Calu3 (cell line): ENCODE measurements around the gene CCNG2. TPM values are rescaled to one million over a fixed set of nuclear protein-coding genes. Genes with fewer than 3 reads are reported as not detected.

Source experiments
- BruUV-seq: library from RNA; stranded (reverse); fragments of 400-500 nt; replicated peaks from 2 replicates; lab custom pipeline; 2021; lab: Mats Ljungman, UMichigan
- CTCF ChIA-PET: fragments of 300-600 bp; sonication (Branson Sonifier 250); formaldehyde crosslinking; loops from one replicate; lab custom pipeline; 2022; ENCODE audit warnings: antibody characterized with exemption; lab: Charles Lee
- DNase-seq: peaks from one replicate; pipeline ENCODE4 v3.0.0; 2022
- H3K27ac Mint-ChIP-seq: one replicate; pipeline ENCODE4 v1.8.0; 2022; ENCODE audit warnings: mixed read lengths; ENCODE audit not compliant: unreplicated experiment
- H3K27me3 Mint-ChIP-seq: one replicate; pipeline ENCODE4 v1.8.0; 2022; ENCODE audit warnings: mixed read lengths; ENCODE audit not compliant: unreplicated experiment
- H3K36me3 Mint-ChIP-seq: one replicate; pipeline ENCODE4 v1.8.0; 2022; ENCODE audit warnings: mild to moderate bottlenecking, moderate library complexity, mixed read lengths; ENCODE audit not compliant: insufficient read depth, unreplicated experiment
- H3K4me1 Mint-ChIP-seq: one replicate; pipeline ENCODE4 v1.8.0; 2022; ENCODE audit warnings: mild to moderate bottlenecking, low read depth, mixed read lengths; ENCODE audit not compliant: unreplicated experiment
- H3K4me3 Mint-ChIP-seq: one replicate; pipeline ENCODE4 v1.8.0; 2022; ENCODE audit warnings: mild to moderate bottlenecking, low read depth, moderate library complexity, mixed read lengths; ENCODE audit not compliant: unreplicated experiment
- H3K9me3 Mint-ChIP-seq: one replicate; pipeline ENCODE4 v1.8.0; 2022; ENCODE audit warnings: low read depth, mixed read lengths; ENCODE audit not compliant: unreplicated experiment
- CTCF ChIP-seq: fragments of 200-600 bp; IDR thresholded peaks from one replicate; pipeline ENCODE4 v1.8.0; 2022; ENCODE audit warnings: antibody characterized with exemption; ENCODE audit not compliant: unreplicated experiment
- intact Hi-C: fragments of 100-400 bp; cut with micrococcal nuclease; formaldehyde crosslinking; loops from one replicate; pipeline ENCODE4 v1.10.0; 2022; ENCODE audit not compliant: unreplicated experiment
- total RNA-seq: library from RNA; stranded (reverse); gene quantifications from 2 replicates; pipeline ENCODE4 v1.2.3, GENCODE V29; 2022

Gene CCNG2
- total RNA-seq, 1 experiment from 2014 or later, result 25.2 TPM

GRCh38 chr4:77159806-77160205, 2.8 kb downstream of the CCNG2 start:
- Mint-ChIP-seq H3K27ac (no peak overlapping the region), H3K36me3 (peaks cover 58% of the 10 kb centered on the region), H3K4me1 (peaks cover 23% of the 10 kb centered on the region), H3K4me3 (no peak overlapping the region), H3K27me3 (no peaks in the 10 kb centered on the region), H3K9me3 (no peaks in the 10 kb centered on the region)
- intact Hi-C loops, result loop anchor here (5.0 kb wide), 1 partner anchor 42 kb away; no protein-coding TSS in a partner anchor
- CTCF ChIA-PET, result no interaction called here
- DNase-seq, result no peak
- no peak for TF ChIP-seq CTCF
- no TSS peak for BruUV-seq

- H3K4me3 Mint-ChIP-seq, result no peak overlapping the region
- intact Hi-C loops, result no loop called here
- TF ChIP-seq CTCF, result no peak
- peaks cover 39% of the 10 kb centered on the region for H3K36me3 Mint-ChIP-seq
- H3K27me3 Mint-ChIP-seq, result no peaks in the 10 kb centered on the region
- H3K9me3 Mint-ChIP-seq, result no peaks in the 10 kb centered on the region
- no peak for DNase-seq
- BruUV-seq, result no TSS peak
- CTCF ChIA-PET, result no interaction called here
- peaks cover 12% of the 10 kb centered on the region for H3K4me1 Mint-ChIP-seq
- H3K27ac Mint-ChIP-seq, result no peak overlapping the region
Observed at GRCh38 chr4:77163641-77164040, 6.6 kb downstream of the CCNG2 start.

- no peak for TF ChIP-seq CTCF
- Mint-ChIP-seq H3K4me1 (peaks cover 12% of the 10 kb centered on the region), H3K9me3 (no peaks in the 10 kb centered on the region), H3K27ac (no peak overlapping the region), H3K36me3 (peaks cover 32% of the 10 kb centered on the region), H3K4me3 (no peak overlapping the region), H3K27me3 (no peaks in the 10 kb centered on the region)
- CTCF ChIA-PET, result no interaction called here
- no TSS peak for BruUV-seq
- no peak for DNase-seq
- intact Hi-C loops, result no loop called here
Observed at GRCh38 chr4:77167173-77167572, 10.2 kb downstream of the CCNG2 start.

- H3K27me3 Mint-ChIP-seq, result no peaks in the 10 kb centered on the region
- no peak overlapping the region for H3K27ac Mint-ChIP-seq
- H3K4me3 Mint-ChIP-seq, result no peak overlapping the region
- H3K9me3 Mint-ChIP-seq, result no peaks in the 10 kb centered on the region
- CTCF ChIA-PET, result no interaction called here
- no TSS peak for BruUV-seq
- H3K4me1 Mint-ChIP-seq, result peaks cover 6% of the 10 kb centered on the region
- DNase-seq, result no peak
- intact Hi-C loops, result no loop called here
- peaks cover 25% of the 10 kb centered on the region for H3K36me3 Mint-ChIP-seq
- no peak for TF ChIP-seq CTCF
Observed at GRCh38 chr4:77167866-77168265, 10.9 kb downstream of the CCNG2 start.
